T-cell (primary cell): Measurements from ENCODE around the gene GRAP2. TPM values are rescaled to one million over a fixed set of nuclear protein-coding genes. Genes with fewer than 3 reads are reported as not detected.

Source experiments
- ATAC-seq, 4 experiments: fragments of 200-7000 bp in 3 of 4; fragments of 150-1000 bp in 1 of 4; cut with Tn5 transposase; replicated peaks in 1 of 4; 1 replicate in 3 of 4; 2 replicates in 1 of 4; pipeline ENCODE4 v1.10.0; 2021; ENCODE audit warnings: moderate library complexity in 3 of 4, mild to moderate bottlenecking in 2 of 4, moderate number of reproducible peaks in 1 of 4
- CTCF ChIA-PET, 2 donors: fragments of 300-600 bp; sonication (Branson Sonifier 250); formaldehyde crosslinking; loops; one replicate each; lab custom pipeline; 2022; ENCODE audit warnings: antibody characterized with exemption in 2 of 2; lab: Charles Lee
- POLR2A ChIA-PET, 2 donors: fragments of 300-600 bp; sonication (Branson Sonifier 250); formaldehyde crosslinking; loops; one replicate each; lab custom pipeline; 2022; ENCODE audit warnings: antibody characterized with exemption in 2 of 2; lab: Charles Lee
- DNase-seq, 35 experiments: peaks; one replicate each; pipeline versions ENCODE4 v3.0.0 to v3.0.0-alpha.2; 2013 to 2023
- H3K27ac ChIP-seq: one replicate; pipeline ENCODE4 v1.5.1; 2013; ENCODE audit warnings: low read length
- H3K27me3 ChIP-seq, 2 experiments: replicated peaks in 1 of 2; 1 replicate in 1 of 2; 2 replicates in 1 of 2; pipeline versions ENCODE4 v1.6.1 to v1.7.0; 2013; ENCODE audit warnings: low read length in 1 of 2, mixed read lengths in 1 of 2; ENCODE audit not compliant: control insufficient read depth in 2 of 2, insufficient read depth in 2 of 2; ENCODE audit errors: extremely low read depth in 1 of 2
- H3K36me3 ChIP-seq, 2 donors: 1 replicate in 1 of 2; 2 replicates in 1 of 2; pipeline versions ENCODE4 v1.6.1 to v1.7.0; 2013; ENCODE audit warnings: low read length in 1 of 2; ENCODE audit not compliant: control insufficient read depth in 2 of 2, insufficient read depth in 1 of 2; ENCODE audit errors: extremely low read depth in 1 of 2
- H3K4me1 ChIP-seq, 2 experiments: 1 replicate in 1 of 2; 2 replicates in 1 of 2; pipeline versions ENCODE4 v1.6.1 to v1.7.0; 2013; ENCODE audit warnings: low read length in 2 of 2, mixed read lengths in 1 of 2; ENCODE audit not compliant: insufficient read depth in 2 of 2, control insufficient read depth in 1 of 2; ENCODE audit errors: extremely low read depth in 1 of 2
- H3K4me3 ChIP-seq, 2 donors: 1 replicate in 1 of 2; 2 replicates in 1 of 2; pipeline versions ENCODE4 v1.5.1 to v1.7.0; 2013; ENCODE audit warnings: mild to moderate bottlenecking in 2 of 2, low read length in 1 of 2, moderate library complexity in 1 of 2; ENCODE audit not compliant: control insufficient read depth in 1 of 2; ENCODE audit errors: extremely low read depth in 1 of 2
- H3K9me3 ChIP-seq: 2 replicates; pipeline ENCODE4 v1.7.0; 2013
- H3K27ac Mint-ChIP-seq, 2 donors: one replicate each; pipeline ENCODE4 v1.8.0; 2020 to 2021; ENCODE audit warnings: mild to moderate bottlenecking in 2 of 2, mixed read lengths in 2 of 2
- H3K27me3 Mint-ChIP-seq, 2 donors: one replicate each; pipeline ENCODE4 v1.8.0; 2021 to 2022; ENCODE audit warnings: mixed read lengths in 2 of 2
- H3K36me3 Mint-ChIP-seq: one replicate; pipeline ENCODE4 v1.8.0; 2021; ENCODE audit warnings: mixed read lengths
- H3K4me1 Mint-ChIP-seq, 3 donors: one replicate each; pipeline ENCODE4 v1.8.0; 2020 to 2022; ENCODE audit warnings: mixed read lengths in 3 of 3, mild to moderate bottlenecking in 1 of 3
- H3K4me3 Mint-ChIP-seq, 3 donors: one replicate each; pipeline ENCODE4 v1.8.0; 2020 to 2022; ENCODE audit warnings: mild to moderate bottlenecking in 3 of 3, mixed read lengths in 3 of 3, moderate library complexity in 3 of 3
- H3K9me3 Mint-ChIP-seq, 3 donors: one replicate each; pipeline ENCODE4 v1.8.0; 2020 to 2022; ENCODE audit warnings: mixed read lengths in 3 of 3
- WGBS: methylation state at CpG from one replicate; pipeline ENCODE4 v1.1.5; 2013; ENCODE audit warnings: missing lambda C conversion rate; ENCODE audit not compliant: insufficient coverage; 5-methylcytosine and 5-hydroxymethylcytosine counted together
- total RNA-seq, 35 experiments: library from RNA in 6 of 35; stranded (reverse) in 6 of 35; fragments of 120-200 nt in 1 of 35; gene quantifications; one replicate each; pipeline versions ENCODE4 v1.2.1 to v1.2.4 and lab custom pipeline; 2013 to 2026

The GRAP2 gene
- total RNA-seq, 5 donors from 2014 or later (not counting 1 experiment from before 2014, with no cell fraction given) = 138 to 199 (median 157) TPM

DNA sequence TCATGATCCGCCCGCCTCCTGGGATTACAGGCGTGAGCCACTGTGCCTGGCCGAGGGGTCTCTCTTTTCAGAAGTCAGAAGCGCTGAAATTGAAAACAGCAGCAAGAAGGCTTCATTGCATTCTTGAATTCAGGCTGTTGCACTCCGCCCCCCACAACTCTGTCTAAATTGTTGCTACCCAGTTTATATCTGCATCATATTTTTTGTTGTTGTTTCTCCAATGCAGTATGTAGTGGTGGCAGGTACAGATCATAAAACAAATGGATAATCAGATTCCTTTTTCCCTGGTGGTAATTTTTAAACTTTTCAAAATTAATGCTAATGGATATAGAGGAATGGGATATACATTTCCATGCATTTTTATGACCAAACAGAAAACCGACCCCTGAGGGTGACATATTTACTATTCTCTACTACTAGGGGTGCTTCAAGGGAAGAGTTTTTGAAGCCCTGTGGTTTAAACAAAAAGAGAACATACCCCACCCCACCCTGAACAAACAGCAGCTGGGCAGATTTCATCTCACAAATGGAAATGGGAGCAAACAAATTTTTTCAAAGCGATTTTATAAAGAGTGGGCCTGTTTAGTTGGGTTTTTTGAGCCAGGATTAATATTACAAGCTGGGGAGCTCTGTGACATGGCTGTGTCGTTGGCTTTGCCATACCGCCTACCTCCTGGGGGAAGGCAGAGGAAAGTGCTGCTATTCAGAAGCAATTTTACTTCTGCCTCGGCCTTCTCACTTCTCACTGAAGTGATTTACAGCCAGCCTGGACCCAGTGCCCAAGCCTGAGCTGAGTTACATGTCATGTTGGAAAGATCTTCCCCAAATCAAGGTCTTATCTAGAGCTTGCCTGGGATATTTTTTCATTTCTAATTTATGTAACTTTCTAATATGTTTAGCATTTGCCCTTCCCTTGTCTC lies 43.3 kb downstream of the GRAP2 start:
- H3K4me1 Mint-ChIP-seq = peaks cover 95 to 97% (median 97%) of the 10 kb centered on the region in 3 donors
- peaks cover 0 to 47% of the 10 kb centered on the region in 2 donors for H3K36me3 ChIP-seq
- H3K27ac ChIP-seq = peak overlapping the region; percentile 79
- no peaks in the 10 kb centered on the region for H3K9me3 ChIP-seq
- peaks cover 83 to 97% of the 10 kb centered on the region in 2 experiments for H3K4me1 ChIP-seq
- H3K9me3 Mint-ChIP-seq = no peaks in the 10 kb centered on the region
- H3K4me3 Mint-ChIP-seq = peak overlapping the region; percentile 58 to 62 (median 59)
- ATAC-seq (peak in 2 of 4 experiments; percentile 11 to 31), DNase-seq (peak in 2 of 35 experiments; percentile 44 to 48)
- no peaks in the 10 kb centered on the region for H3K27me3 Mint-ChIP-seq
- POLR2A ChIA-PET = no interaction called here
- 96% methylated on average over 5 of the region's 11 CpGs for WGBS
- peak overlapping the region in 1 of 2 donors; percentile 95 for H3K27ac Mint-ChIP-seq
- CTCF ChIA-PET = interaction anchor here (0.7 to 3.0 kb wide), 5 partner anchors 7 to 306 kb away, joined by 3 to 25 read pairs (median 5); no protein-coding TSS in a partner anchor
- H3K36me3 Mint-ChIP-seq = peaks cover 18% of the 10 kb centered on the region
- H3K4me3 ChIP-seq = peak overlapping the region; percentile 0 to 36
- H3K27me3 ChIP-seq = no peaks in the 10 kb centered on the region

DNA sequence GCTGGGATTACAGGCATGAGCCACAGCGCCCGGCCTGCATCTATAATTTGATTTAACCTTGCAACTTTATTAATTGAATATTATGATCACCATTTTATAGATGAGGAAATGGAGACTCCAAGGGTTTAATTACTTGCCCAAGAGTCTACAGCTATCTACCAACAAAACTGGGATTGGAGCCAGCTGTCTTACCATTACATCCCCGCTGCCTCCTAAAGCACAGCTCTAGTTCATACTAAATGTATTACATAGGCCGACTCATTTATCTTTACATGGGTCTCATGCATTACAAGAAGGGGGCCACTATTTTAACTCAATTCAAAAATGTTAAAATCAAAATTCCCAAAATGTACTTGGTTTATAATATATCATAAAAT lies 45.2 kb downstream of the GRAP2 start:
- H3K27ac Mint-ChIP-seq = peak overlapping the region in 1 of 2 donors; percentile 95
- POLR2A ChIA-PET = interaction anchor here (0.6 kb wide), 2 partner anchors 14 to 17 kb away, joined by 3 read pairs; partner anchors contain the start of gene TMA7B (in 1 of the 2)
- Histone ChIP-seq H3K4me1 (peaks cover 87 to 97% of the 10 kb centered on the region in 2 experiments), H3K27ac (no peak overlapping the region), H3K9me3 (no peaks in the 10 kb centered on the region), H3K27me3 (no peaks in the 10 kb centered on the region), H3K4me3 (no peak overlapping the region), H3K36me3 (peaks cover 0 to 60% of the 10 kb centered on the region in 2 donors)
- ATAC-seq = no peak
- no peaks in the 10 kb centered on the region for H3K9me3 Mint-ChIP-seq
- CTCF ChIA-PET = interaction anchor here in 1 of 2 donors (0.9 kb wide), 1 partner anchor 13 kb away, joined by 7 read pairs; no protein-coding TSS in a partner anchor
- peaks cover 98 to 99% (median 99%) of the 10 kb centered on the region in 3 donors for H3K4me1 Mint-ChIP-seq
- WGBS = no CpG with 5 or more reads among the region's 4 CpGs
- H3K27me3 Mint-ChIP-seq = no peaks in the 10 kb centered on the region
- DNase-seq = no peak
- H3K36me3 Mint-ChIP-seq = peaks cover 34% of the 10 kb centered on the region
- H3K4me3 Mint-ChIP-seq = peak overlapping the region in 1 of 3 donors; percentile 59

DNA sequence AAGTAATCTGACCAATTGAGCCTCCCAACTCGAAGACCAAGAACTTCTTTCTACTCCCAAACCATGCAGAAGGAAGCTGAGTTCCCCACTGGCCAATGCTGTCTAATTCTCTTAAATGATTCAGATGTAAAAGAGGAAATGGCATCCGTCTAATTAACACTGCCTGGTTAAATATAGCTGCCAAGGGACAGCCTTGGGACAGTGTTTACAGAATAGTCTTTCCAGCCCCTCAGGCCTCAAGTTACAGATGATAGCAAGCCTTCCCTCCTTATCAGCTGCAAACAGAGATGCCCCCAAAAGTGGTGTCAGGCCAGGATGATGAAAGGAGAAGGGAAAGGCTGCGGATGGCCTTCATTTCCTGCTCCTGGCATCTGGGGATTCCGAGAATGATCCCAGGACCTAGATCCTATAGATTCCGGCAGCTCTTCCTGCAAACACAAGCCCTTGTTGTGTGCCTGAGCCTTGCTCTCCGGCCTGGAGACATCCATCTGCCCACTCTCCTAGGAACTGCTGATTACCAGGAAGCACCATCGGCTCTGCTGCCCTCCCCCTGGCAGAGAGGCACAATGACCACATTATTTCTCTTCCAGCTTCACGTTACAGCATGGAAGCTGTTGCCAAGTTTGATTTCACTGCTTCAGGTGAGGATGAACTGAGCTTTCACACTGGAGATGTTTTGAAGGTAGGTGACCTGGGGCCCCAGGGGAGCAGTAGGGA lies 45.8 kb downstream of the GRAP2 start:
- DNase-seq = no peak
- peak overlapping the region; percentile 49 for H3K27ac ChIP-seq
- H3K27me3 ChIP-seq = no peaks in the 10 kb centered on the region
- H3K4me3 ChIP-seq = peak overlapping the region in 1 of 2 donors; percentile 52
- POLR2A ChIA-PET = interaction anchor here in 1 of 2 donors (0.5 kb wide), 1 partner anchor 427 kb away, joined by 7 read pairs; no protein-coding TSS in a partner anchor
- 93% methylated on average over 3 of the region's 8 CpGs for WGBS
- peaks cover 39% of the 10 kb centered on the region for H3K36me3 Mint-ChIP-seq
- H3K4me1 ChIP-seq = peaks cover 87 to 97% of the 10 kb centered on the region in 2 experiments
- CTCF ChIA-PET = no interaction called here
- no peaks in the 10 kb centered on the region for H3K27me3 Mint-ChIP-seq
- ATAC-seq = no peak
- peak overlapping the region; percentile 25 to 59 (median 34) for H3K4me3 Mint-ChIP-seq
- H3K9me3 Mint-ChIP-seq = no peaks in the 10 kb centered on the region
- peak overlapping the region in 1 of 2 donors; percentile 95 for H3K27ac Mint-ChIP-seq
- H3K36me3 ChIP-seq = peaks cover 0 to 58% of the 10 kb centered on the region in 2 donors
- no peaks in the 10 kb centered on the region for H3K9me3 ChIP-seq
- peaks cover 98 to 99% (median 99%) of the 10 kb centered on the region in 3 donors for H3K4me1 Mint-ChIP-seq

DNA sequence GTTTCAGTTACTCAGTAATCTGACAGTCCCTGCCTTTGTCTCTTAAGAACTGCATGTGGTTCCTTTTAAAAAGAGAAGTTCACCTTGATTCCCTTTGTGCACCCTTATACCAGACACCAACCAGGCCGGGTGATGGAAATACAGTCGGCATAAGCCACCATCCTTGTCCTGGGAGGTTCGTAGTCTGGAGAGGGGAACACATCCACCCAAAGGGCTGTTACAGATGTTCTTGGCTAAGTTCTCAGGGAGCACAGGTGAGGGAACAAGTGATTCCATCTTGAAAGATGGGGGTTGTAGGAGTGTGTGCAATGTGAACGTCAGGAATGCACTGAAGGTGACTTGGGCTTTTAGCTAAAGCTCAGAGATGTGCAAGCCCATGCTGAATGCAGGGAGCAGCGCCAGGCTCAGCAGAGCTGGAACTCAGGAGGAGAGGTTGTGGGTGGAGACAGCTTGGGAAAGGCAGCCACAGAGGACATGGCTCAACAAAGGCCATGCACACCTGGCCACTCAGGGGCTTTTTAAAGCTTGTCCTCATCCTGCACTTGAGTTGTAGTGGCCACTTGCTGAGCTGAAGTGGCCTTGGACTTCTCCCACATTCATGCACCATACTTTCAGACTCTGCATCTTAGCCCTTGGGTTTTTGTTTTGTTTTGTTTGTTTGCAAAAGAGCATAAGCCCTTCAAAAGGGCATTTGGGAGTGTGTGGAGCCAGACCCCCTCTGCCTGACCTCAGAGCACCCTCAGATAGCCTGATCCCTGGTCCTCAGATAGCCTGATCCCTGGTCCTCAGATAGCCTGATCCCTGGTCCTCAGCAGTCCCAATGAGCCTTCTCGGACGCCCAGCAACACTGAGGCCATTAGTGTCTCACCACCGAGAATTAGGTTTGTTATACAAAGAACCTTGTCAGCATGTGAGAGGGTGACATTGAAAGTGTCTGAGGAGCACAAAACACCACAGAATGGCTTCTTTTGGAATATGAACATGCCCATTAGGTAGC lies 46.6 kb downstream of the GRAP2 start:
- peak overlapping the region; percentile 25 to 59 (median 34) for H3K4me3 Mint-ChIP-seq
- Histone ChIP-seq H3K9me3 (no peaks in the 10 kb centered on the region), H3K4me3 (peak overlapping the region in 1 of 2 donors; percentile 52), H3K36me3 (peaks cover 0 to 56% of the 10 kb centered on the region in 2 donors), H3K27ac (peak overlapping the region; percentile 49), H3K4me1 (peaks cover 81 to 97% of the 10 kb centered on the region in 2 experiments), H3K27me3 (no peaks in the 10 kb centered on the region)
- peaks cover 40% of the 10 kb centered on the region for H3K36me3 Mint-ChIP-seq
- H3K27ac Mint-ChIP-seq = peak overlapping the region in 1 of 2 donors; percentile 95
- H3K9me3 Mint-ChIP-seq = no peaks in the 10 kb centered on the region
- 56% methylated on average over 2 of the region's 8 CpGs for WGBS
- peaks cover 98 to 99% (median 99%) of the 10 kb centered on the region in 3 donors for H3K4me1 Mint-ChIP-seq
- ChIA-PET POLR2A (no interaction called here), CTCF (interaction anchor here (0.5 kb wide), 2 partner anchors 8 kb away, joined by 3 read pairs; no protein-coding TSS in a partner anchor)
- ATAC-seq = no peak
- H3K27me3 Mint-ChIP-seq = no peaks in the 10 kb centered on the region
- DNase-seq = no peak

DNA sequence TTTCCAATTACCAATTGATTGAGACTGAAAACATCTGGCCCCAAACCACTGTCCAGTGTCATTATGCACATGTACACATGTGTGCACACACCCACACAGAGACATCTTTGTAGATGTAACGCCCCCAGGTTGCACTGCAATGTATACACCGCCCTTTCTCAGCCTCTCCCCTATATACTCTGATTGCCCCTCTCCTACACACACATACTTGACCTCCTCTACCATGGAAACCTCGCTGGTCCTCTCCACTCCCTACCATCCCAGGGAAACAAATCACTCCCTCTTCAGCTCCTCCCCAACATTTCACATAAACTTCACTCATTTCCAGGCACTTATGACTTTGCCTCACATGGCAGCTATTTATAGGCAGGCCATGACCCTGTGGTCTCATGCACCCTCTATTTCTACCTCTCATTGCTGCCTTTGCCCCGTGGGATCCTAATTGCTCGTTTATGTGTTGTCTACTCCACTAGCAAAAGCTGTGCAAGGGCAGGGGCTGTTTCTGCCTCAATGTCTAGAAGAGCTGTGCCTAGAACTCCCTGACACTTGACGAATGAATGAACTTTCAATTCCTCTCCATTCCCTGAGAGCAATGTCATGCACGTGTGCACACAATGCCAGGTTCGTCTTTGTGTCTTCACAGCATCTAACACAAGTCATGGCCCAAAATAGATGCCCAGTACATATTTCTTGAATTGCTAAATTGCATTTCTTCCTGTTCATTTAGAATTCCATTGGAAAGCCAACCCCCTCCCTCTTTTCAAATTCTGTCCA lies 49.3 kb downstream of the GRAP2 start:
- no peaks in the 10 kb centered on the region for H3K27me3 Mint-ChIP-seq
- peaks cover 98 to 99% (median 98%) of the 10 kb centered on the region in 3 donors for H3K4me1 Mint-ChIP-seq
- ChIA-PET POLR2A (interaction anchor here in 1 of 2 donors (0.5 kb wide), 1 partner anchor 44 kb away, joined by 6 read pairs; no protein-coding TSS in a partner anchor), CTCF (interaction anchor here (0.6 to 1.3 kb wide), 6 partner anchors 11 to 403 kb away, joined by 3 to 5 read pairs (median 4); no protein-coding TSS in a partner anchor)
- H3K4me3 ChIP-seq = no peak overlapping the region
- peaks cover 53% of the 10 kb centered on the region for H3K36me3 Mint-ChIP-seq
- H3K27me3 ChIP-seq = no peaks in the 10 kb centered on the region
- DNase-seq (no peak), ATAC-seq (no peak)
- no peaks in the 10 kb centered on the region for H3K9me3 Mint-ChIP-seq
- peaks cover 82 to 98% of the 10 kb centered on the region in 2 experiments for H3K4me1 ChIP-seq
- peak overlapping the region in 2 of 3 donors; percentile 19 to 59 for H3K4me3 Mint-ChIP-seq
- peaks cover 3 to 72% of the 10 kb centered on the region in 2 donors for H3K36me3 ChIP-seq
- peak overlapping the region; percentile 62 for H3K27ac ChIP-seq
- H3K9me3 ChIP-seq = no peaks in the 10 kb centered on the region
- H3K27ac Mint-ChIP-seq = peak overlapping the region in 1 of 2 donors; percentile 95
- whole genome bisulfite sequencing = 58% methylated on average over 7 of the region's 8 CpGs
